ENCODE measurements around the gene PRSS22.

PRSS22 gene

GRCh38 chr16:2857451-2858244, at the start of gene PRSS22:
TSS of gene PRSS22 (minus strand) at chr16:2858170. CDS start at chr16:2858104, 66 bp downstream.
- DNase-seq = peak; percentile 12

GRCh38 chr16:2907084-2907753, 49.2 kb upstream of the PRSS22 start:
- peak; percentile 75 for DNase-seq

- DNase-seq = no peak
Observed at GRCh38 chr16:2905988-2906387, 48.0 kb upstream of the PRSS22 start.

GRCh38 chr16:2905241-2905987, 47.4 kb upstream of the PRSS22 start:
- peak; percentile 98 for DNase-seq

GRCh38 chr16:2904922-2905240, 46.9 kb upstream of the PRSS22 start:
- no peak for DNase-seq

GRCh38 chr16:2904100-2904921, 46.3 kb upstream of the PRSS22 start:
- DNase-seq = peak; percentile 94

GRCh38 chr16:2902337-2903130, 44.6 kb upstream of the PRSS22 start:
- DNase-seq = no peak

GRCh38 chr16:2900526-2901075, 42.6 kb upstream of the PRSS22 start:
- no peak for DNase-seq

GRCh38 chr16:2899564-2900072, 41.6 kb upstream of the PRSS22 start:
- no peak for DNase-seq

- no peak for DNase-seq
Observed at GRCh38 chr16:2898831-2899563, 41.0 kb upstream of the PRSS22 start.

- DNase-seq = no peak
Observed at GRCh38 chr16:2897110-2897509, 39.1 kb upstream of the PRSS22 start.

- no peak for DNase-seq
Observed at GRCh38 chr16:2896480-2897010, 38.6 kb upstream of the PRSS22 start.

- DNase-seq = no peak
Observed at GRCh38 chr16:2895813-2896212, 37.8 kb upstream of the PRSS22 start.

- no peak for DNase-seq
Observed at GRCh38 chr16:2894231-2894630, 36.3 kb upstream of the PRSS22 start.

- no peak for DNase-seq
Observed at GRCh38 chr16:2884041-2884451, 26.1 kb upstream of the PRSS22 start.

- DNase-seq = no peak
Observed at GRCh38 chr16:2883458-2883908, 25.5 kb upstream of the PRSS22 start.

GRCh38 chr16:2882650-2883457, 24.9 kb upstream of the PRSS22 start, which contains the start of gene FLYWCH2:
TSS of gene FLYWCH2 (plus strand) at chr16:2883215. CDS start at chr16:2896450, 13,235 bp downstream.
- peak; percentile 99 for DNase-seq

- peak; percentile 75 for DNase-seq
Observed at GRCh38 chr16:2881783-2882649, 24.0 kb upstream of the PRSS22 start.
